H1 (cell line): ENCODE measurements around the gene FGF12. TPM values are rescaled to one million over a fixed set of nuclear protein-coding genes. Genes with fewer than 3 reads are reported as not detected.

Source experiments
- CTCF ChIA-PET: fragments of 300-600 bp; sonication (Branson Sonifier 250); formaldehyde crosslinking; loops from one replicate; lab custom pipeline; 2021; ENCODE audit not compliant: partially characterized antibody; lab: Charles Lee
- POLR2A ChIA-PET: fragments of 300-600 bp; sonication (Branson Sonifier 250); formaldehyde crosslinking; loops from one replicate; lab custom pipeline; 2021; ENCODE audit warnings: inconsistent platforms; ENCODE audit not compliant: partially characterized antibody; lab: Charles Lee
- DNase-seq, 2 experiments: peaks; one replicate each; pipeline versions ENCODE4 v3.0.0 to v3.0.0-alpha.2; 2010 to 2022; ENCODE audit warnings: low spot score in 2 of 2, low read depth in 1 of 2, mixed read lengths in 1 of 2
- FAIRE-seq: peaks from 2 replicates; lab custom pipeline; 2011; peaks lifted over from hg19 to GRCh38; lab: Jason Lieb, UNC
- H2AFZ ChIP-seq: 2 replicates; pipeline ENCODE4 v1.8.1; 2012; ENCODE audit warnings: low read length, inconsistent platforms
- H2AK5ac ChIP-seq: 2 replicates; pipeline ENCODE4 v1.6.1; 2013; ENCODE audit warnings: low read depth, low read length
- H2BK120ac ChIP-seq: replicated peaks from 2 replicates; pipeline ENCODE3; 2013; ENCODE audit warnings: low read depth, low read length, inconsistent platforms
- H2BK12ac ChIP-seq: 2 replicates; pipeline ENCODE4 v1.6.1; 2013; ENCODE audit warnings: low read depth, low read length
- H2BK15ac ChIP-seq: 2 replicates; pipeline ENCODE4 v1.6.1; 2013; ENCODE audit warnings: low read length
- H2BK20ac ChIP-seq: 2 replicates; pipeline ENCODE4 v1.6.1; 2013; ENCODE audit warnings: low read length
- H2BK5ac ChIP-seq: 2 replicates; pipeline ENCODE4 v1.6.1; 2013; ENCODE audit warnings: low read depth, low read length
- H3K14ac ChIP-seq: 2 replicates; pipeline ENCODE4 v1.6.1; 2013; ENCODE audit warnings: inconsistent platforms; ENCODE audit not compliant: insufficient read length
- H3K18ac ChIP-seq: 2 replicates; pipeline ENCODE4 v1.6.1; 2013; ENCODE audit warnings: low read length; ENCODE audit errors: extremely low read depth
- H3K23ac ChIP-seq: 2 replicates; pipeline ENCODE4 v1.6.1; 2013; ENCODE audit warnings: inconsistent platforms; ENCODE audit not compliant: insufficient read length
- H3K23me2 ChIP-seq: 2 replicates; pipeline ENCODE4 v1.6.1; 2013; ENCODE audit warnings: low read depth, low read length
- H3K27ac ChIP-seq: 2 replicates; pipeline ENCODE4 v1.6.1; 2011; ENCODE audit warnings: low read depth, low read length, inconsistent platforms
- H3K27me3 ChIP-seq, 4 experiments: replicated peaks in 1 of 4; 1 replicate in 1 of 4; 2 replicates in 3 of 4; pipeline versions ENCODE4 v1.6.1 to v1.8.1; 2011 to 2013; ENCODE audit warnings: low read length in 3 of 4, mild to moderate bottlenecking in 3 of 4, inconsistent platforms in 2 of 4, mixed read lengths in 2 of 4, moderate library complexity in 1 of 4; ENCODE audit not compliant: control insufficient read depth in 3 of 4, insufficient read depth in 3 of 4; ENCODE audit errors: extremely low read depth in 1 of 4
- H3K36me3 ChIP-seq, 4 experiments: 2 replicates each; pipeline versions ENCODE4 v1.6.1 to v1.8.1; 2011 to 2013; ENCODE audit warnings: mild to moderate bottlenecking in 4 of 4, low read length in 3 of 4, moderate library complexity in 2 of 4, control low read depth in 1 of 4, inconsistent platforms in 1 of 4; ENCODE audit not compliant: insufficient read depth in 4 of 4, control insufficient read depth in 2 of 4
- H3K4ac ChIP-seq: replicated peaks from 2 replicates; pipeline ENCODE3; 2013; ENCODE audit warnings: low read length, low read depth, mixed read lengths, inconsistent platforms; ENCODE audit not compliant: insufficient read length
- H3K4me1 ChIP-seq, 4 experiments: replicated peaks in 1 of 4; 1 replicate in 1 of 4; 2 replicates in 3 of 4; pipeline versions ENCODE4 v1.6.1 to v1.8.1; 2011 to 2013; ENCODE audit warnings: low read length in 3 of 4, inconsistent platforms in 2 of 4, mixed read lengths in 1 of 4; ENCODE audit not compliant: insufficient read depth in 4 of 4, control insufficient read depth in 3 of 4
- H3K4me2 ChIP-seq, 2 experiments: 2 replicates each; pipeline versions ENCODE4 v1.6.1 to v1.8.1; 2011 to 2013; ENCODE audit warnings: low read depth in 2 of 2, low read length in 2 of 2, control low read depth in 1 of 2, inconsistent platforms in 1 of 2, mild to moderate bottlenecking in 1 of 2; ENCODE audit not compliant: insufficient read depth in 1 of 2
- H3K4me3 ChIP-seq, 4 experiments: fragments of 200-600, 300-600 bp in 1 of 4; sonication (generic), shearing (Covaris generic), sonication (Bioruptor Twin) in 1 of 4; 2 replicates each; pipeline versions ENCODE4 v1.5.1 to v1.8.1; 2011 to 2016; ENCODE audit warnings: low read length in 4 of 4, low read depth in 3 of 4, control low read depth in 2 of 4, inconsistent platforms in 2 of 4, mild to moderate bottlenecking in 2 of 4, mixed read lengths in 1 of 4, moderate library complexity in 1 of 4; ENCODE audit not compliant: insufficient read depth in 2 of 4; ENCODE audit errors: extremely low read depth in 1 of 4
- H3K56ac ChIP-seq: replicated peaks from 2 replicates; pipeline ENCODE3; 2013; ENCODE audit warnings: low read depth, mild to moderate bottlenecking, mixed read lengths, low read length, inconsistent platforms; ENCODE audit not compliant: insufficient read length
- H3K79me1 ChIP-seq: 2 replicates; pipeline ENCODE4 v1.6.1; 2013; ENCODE audit warnings: low read depth, low read length, control low read depth
- H3K79me2 ChIP-seq, 2 experiments: 2 replicates each; pipeline versions ENCODE4 v1.6.1 to v1.8.1; 2012 to 2013; ENCODE audit warnings: low read length in 2 of 2, mild to moderate bottlenecking in 2 of 2, inconsistent platforms in 1 of 2; ENCODE audit not compliant: insufficient read depth in 2 of 2, control insufficient read depth in 1 of 2
- H3K9ac ChIP-seq, 4 experiments: replicated peaks in 1 of 4; 1 replicate in 1 of 4; 2 replicates in 3 of 4; pipeline versions ENCODE4 v1.6.1 to v1.8.1; 2011 to 2013; ENCODE audit warnings: low read depth in 3 of 4, low read length in 3 of 4, control low read depth in 2 of 4, mild to moderate bottlenecking in 2 of 4, moderate library complexity in 2 of 4, inconsistent platforms in 1 of 4; ENCODE audit errors: extremely low read depth in 1 of 4
- H3K9me3 ChIP-seq, 2 experiments: 2 replicates each; pipeline versions ENCODE4 v1.6.1 to v1.8.1; 2012 to 2013; ENCODE audit warnings: mild to moderate bottlenecking in 2 of 2, moderate library complexity in 2 of 2, control low read depth in 1 of 2, inconsistent platforms in 1 of 2, low read depth in 1 of 2, low read length in 1 of 2, mixed read lengths in 1 of 2; ENCODE audit not compliant: insufficient read depth in 2 of 2
- H4K20me1 ChIP-seq, 2 experiments: replicated peaks in 1 of 2; 2 replicates each; pipeline versions ENCODE3 to v1.8.1; 2011 to 2013; ENCODE audit warnings: inconsistent platforms in 2 of 2, low read length in 2 of 2, mild to moderate bottlenecking in 1 of 2; ENCODE audit not compliant: insufficient read depth in 2 of 2, control insufficient read depth in 1 of 2
- H4K5ac ChIP-seq: 2 replicates; pipeline ENCODE4 v1.6.1; 2013; ENCODE audit warnings: low read length, low read depth, mixed read lengths, inconsistent platforms; ENCODE audit not compliant: insufficient read length
- H4K8ac ChIP-seq: 2 replicates; pipeline ENCODE4 v1.8.0; 2013; ENCODE audit warnings: mild to moderate bottlenecking, moderate library complexity, low read length, inconsistent platforms; ENCODE audit not compliant: insufficient read depth; ENCODE audit errors: extremely low read depth
- H4K91ac ChIP-seq: replicated peaks from 2 replicates; pipeline ENCODE3; 2013; ENCODE audit warnings: low read length, mixed read lengths, inconsistent platforms; ENCODE audit not compliant: insufficient read length
- ATF2 ChIP-seq: IDR thresholded peaks from 2 replicates; pipeline ENCODE4 v1.6.1; 2012; ENCODE audit warnings: low read length, inconsistent platforms
- CTBP2 ChIP-seq: IDR thresholded peaks from 2 replicates; pipeline ENCODE4 v1.7.0; 2011; ENCODE audit warnings: borderline replicate concordance, mild to moderate bottlenecking, moderate library complexity, mixed read lengths, low read length; ENCODE audit not compliant: insufficient read depth, insufficient read length
- GTF2F1 ChIP-seq: IDR thresholded peaks from 2 replicates; pipeline ENCODE4 v1.6.1; 2012; ENCODE audit warnings: low read depth, low read length, improper control_type of control experiment, borderline replicate concordance
- HDAC2 ChIP-seq, 2 experiments: fragments of 300-600 bp in 1 of 2; sonication (generic) in 1 of 2; IDR thresholded peaks; 2 replicates each; pipeline ENCODE4 v1.6.1; 2011 to 2012; ENCODE audit warnings: low read depth in 2 of 2, low read length in 2 of 2, mild to moderate bottlenecking in 2 of 2, moderate library complexity in 2 of 2, borderline replicate concordance in 1 of 2, inconsistent platforms in 1 of 2
- HDAC6 ChIP-seq: IDR thresholded peaks from one replicate; pipeline ENCODE4 v1.7.1; 2012; ENCODE audit warnings: low read depth, mild to moderate bottlenecking, inconsistent platforms, low read length, moderate library complexity
- MAX ChIP-seq: IDR thresholded peaks from 2 replicates; pipeline ENCODE4 v1.6.1; 2012; ENCODE audit warnings: inconsistent platforms
- POLR2A ChIP-seq, 2 experiments: IDR thresholded peaks; 1 replicate in 1 of 2; 2 replicates in 1 of 2; pipeline ENCODE4 v1.6.1; 2011; ENCODE audit warnings: low read depth in 2 of 2, low read length in 2 of 2, mild to moderate bottlenecking in 2 of 2; ENCODE audit errors: control extremely low read depth in 1 of 2
- POU5F1 ChIP-seq: IDR thresholded peaks from 2 replicates; pipeline ENCODE4 v1.6.1; 2011; ENCODE audit warnings: low read depth, mild to moderate bottlenecking, low read length, moderate library complexity
- RFX5 ChIP-seq: IDR thresholded peaks from 2 replicates; pipeline ENCODE4 v1.6.1; 2011; ENCODE audit warnings: low read depth, low read length, improper control_type of control experiment, borderline replicate concordance
- TAF1 ChIP-seq: IDR thresholded peaks from 2 replicates; pipeline ENCODE4 v1.6.1; 2011; ENCODE audit warnings: mild to moderate bottlenecking, low read depth, low read length
- WGBS, 2 experiments: shearing (Covaris generic) in 1 of 2; methylation state at CpG; one replicate each; pipeline versions ENCODE4 v1.1.6 to v1.1.7; 2013 to 2015; ENCODE audit warnings: low lambda C conversion rate in 2 of 2, mixed read lengths in 2 of 2, inconsistent platforms in 1 of 2, low coverage in 1 of 2, missing lambda C conversion rate in 1 of 2; ENCODE audit not compliant: insufficient replicate concordance in 2 of 2, insufficient coverage in 1 of 2, insufficient read length in 1 of 2; ENCODE audit errors: extremely low coverage in 1 of 2, missing lambda C conversion rate in 1 of 2; 5-methylcytosine and 5-hydroxymethylcytosine counted together
- polyA plus RNA-seq, 7 experiments: library from polyadenylated mRNA; depleted of rRNA in 3 of 7; stranded (reverse) in 5 of 7; unstranded in 2 of 7; fragments of >200 nt in 5 of 7; fragments of 200-250 nt in 2 of 7; gene quantifications; 1 replicate in 5 of 7; 2 replicates in 1 of 7; 4 replicates in 1 of 7; pipeline versions ENCODE4 v1.2.1 to v1.2.3, GENCODE V29; 2011 to 2013; ENCODE audit warnings: missing spikeins in 2 of 7, mixed read lengths in 2 of 7
- total RNA-seq: library from RNA; stranded (reverse); fragmentation: NEBNext Ultra II Directional; extraction: Animal tissue kit (Norgen Biotek cat#: 25700); gene quantifications from 2 replicates; pipeline ENCODE4 v1.2.1, GENCODE V29; 2021

Gene FGF12
- total and polyA plus RNA-seq, 2 of the 8 experiments (the other 6 are each of a cell fraction or from before 2014, with no cell fraction given): 4.1 to 16.6 TPM

- no peak overlapping the region for H2BK20ac ChIP-seq
- H3K23ac ChIP-seq: no peak overlapping the region
- no peak overlapping the region for H2BK12ac ChIP-seq
- no peaks in the 10 kb centered on the region for H3K36me3 ChIP-seq
- H3K4ac ChIP-seq: no peak overlapping the region
- no peak overlapping the region for H3K14ac ChIP-seq
- H3K79me1 ChIP-seq: no peaks in the 10 kb centered on the region
- WGBS, 2 experiments: 2% methylated on average over 36 of the region's 61 CpGs; no CpG with 5 or more reads in 1 of the 2 experiments
- peak overlapping the region; percentile 58 to 84 (median 76) for H3K4me3 ChIP-seq
- H3K4me2 ChIP-seq: peak overlapping the region; percentile 93 to 97
- H2AK5ac ChIP-seq: no peak overlapping the region
- no peak overlapping the region for H3K27ac ChIP-seq
- CTCF ChIA-PET: interaction anchor here (0.7 to 4.6 kb wide), 7 partner anchors 11 to 326 kb away, joined by 3 to 26 read pairs (median 3); no protein-coding TSS in a partner anchor
- H2AFZ ChIP-seq: peak overlapping the region; percentile 80; the same call in 1 of the 2 replicates
- FAIRE-seq (no peak), DNase-seq (peak in 1 of 2 experiments; percentile 80)
- peak overlapping the region; percentile 41 for H4K8ac ChIP-seq
- no peaks in the 10 kb centered on the region for H3K9me3 ChIP-seq
- H4K5ac ChIP-seq: no peak overlapping the region
- H4K20me1 ChIP-seq: peaks cover 0 to 2% of the 10 kb centered on the region in 2 experiments
- H2BK5ac ChIP-seq: no peak overlapping the region
- POLR2A ChIA-PET: interaction anchor here (1.0 to 1.3 kb wide), 2 partner anchors 11 to 481 kb away, joined by 3 to 5 read pairs; no protein-coding TSS in a partner anchor
- H2BK15ac ChIP-seq: no peak overlapping the region
- H3K27me3 ChIP-seq: peaks cover 6 to 50% (median 34%) of the 10 kb centered on the region in 4 experiments
- H3K56ac ChIP-seq: no peak overlapping the region
- peaks cover 2 to 8% (median 4%) of the 10 kb centered on the region in 4 experiments; a peak in 6 of 7 replicates for H3K4me1 ChIP-seq
- H4K91ac ChIP-seq: no peak overlapping the region
- H2BK120ac ChIP-seq: no peak overlapping the region
- H3K23me2 ChIP-seq: peaks cover 15% of the 10 kb centered on the region
- H3K79me2 ChIP-seq: 0 out of 4 replicates have a peak, but pooled peaks cover 0 to 3% of the 10 kb centered on the region in 2 experiments
- peak overlapping the region; percentile 0 to 53 (median 28); a peak in 5 of 7 replicates for H3K9ac ChIP-seq
- 0 out of 2 replicates have a peak overlapping the region, but pooled peaks have one; percentile 33 for H3K18ac ChIP-seq
- TF ChIP-seq RFX5: no peak
- TF ChIP-seq HDAC2 (IDR thresholded peaks at IDR 0.05; ENCODE audit: borderline replicate concordance in 1 of 2, low read depth in 2 of 2, low read length in 2 of 2): no peak
- TF ChIP-seq POLR2A (IDR thresholded peaks at IDR 0.05; ENCODE audit: control extremely low read depth in 1 of 2, low read depth in 2 of 2, low read length in 2 of 2): no peak
- no peak for TF ChIP-seq POU5F1
- TF ChIP-seq ATF2: no peak
- no peak for TF ChIP-seq HDAC6
- peak; percentile 34; the same call in 1 of the 2 replicates for TF ChIP-seq TAF1
- no peak; the same call in 1 of the 2 replicates for TF ChIP-seq MAX
- TF ChIP-seq GTF2F1: no peak
- no peak for TF ChIP-seq CTBP2
These were observed 318.0 kb downstream of the FGF12 start for GRCh38 chr3:192409201-192409837.
